ENCODE measurements around the gene HACE1. TPM values are rescaled to one million over a fixed set of nuclear protein-coding genes. Genes with fewer than 3 reads are reported as not detected.
"Not testable (repeated sequence)": the region's sequence is repeated elsewhere in the genome, so short reads cannot be mapped to it uniquely, and the experiment has no call there.

HACE1 gene
- total RNA-seq, 4 donors from 2014 or later: 10.8 to 17.7 (median 11.6) TPM

GRCh38 chr6:104862456-104862855 lies 2.7 kb upstream of the HACE1 start:
- WGBS, 2 donors: 80 to 83% methylated on average over 3 of the region's 3 CpGs
- intact Hi-C loops (cut with DNase I; ENCODE audit: low total_unique reads): no loop called here
- no peak for TF ChIP-seq CTCF (IDR thresholded peaks at IDR 0.05)
- no peak for TF ChIP-seq POLR2A (IDR thresholded peaks at IDR 0.05)
- H3K4me3 ChIP-seq (ENCODE audit: low read depth, poor library complexity, severe bottlenecking): no peak overlapping the region
- DNase-seq (ENCODE audit: low spot score in 2 of 2): no peak

GRCh38 chr6:104860221-104860620 lies 502 bp upstream of the HACE1 start:
- whole genome bisulfite sequencing, 2 donors: 55 to 69% methylated on average over 2 of the region's 2 CpGs
- no peak overlapping the region for H3K4me3 ChIP-seq (ENCODE audit: low read depth, poor library complexity, severe bottlenecking)
- DNase-seq (ENCODE audit: low spot score in 2 of 2): no peak
- no peak for TF ChIP-seq CTCF (IDR thresholded peaks at IDR 0.05)
- no peak for TF ChIP-seq POLR2A (IDR thresholded peaks at IDR 0.05)
- intact Hi-C loops (cut with DNase I; ENCODE audit: low total_unique reads): no loop called here

GRCh38 chr6:104858642-104859041 lies 1.1 kb downstream of the HACE1 start:
- WGBS, 2 donors: 10 to 20% methylated on average over 3 of the region's 3 CpGs
- no peak overlapping the region for H3K4me3 ChIP-seq (ENCODE audit: low read depth, poor library complexity, severe bottlenecking)
- DNase-seq (ENCODE audit: low spot score in 2 of 2): no peak
- intact Hi-C loops (cut with DNase I; ENCODE audit: low total_unique reads): no loop called here
- no peak for TF ChIP-seq CTCF (IDR thresholded peaks at IDR 0.05)
- TF ChIP-seq POLR2A (IDR thresholded peaks at IDR 0.05): no peak

- no peak for TF ChIP-seq POLR2A (IDR thresholded peaks at IDR 0.05)
- TF ChIP-seq CTCF (IDR thresholded peaks at IDR 0.05): no peak
- DNase-seq (ENCODE audit: low spot score in 2 of 2): no peak
- no peak overlapping the region for H3K4me3 ChIP-seq (ENCODE audit: low read depth, poor library complexity, severe bottlenecking)
- intact Hi-C loops (cut with DNase I; ENCODE audit: low total_unique reads): no loop called here
- WGBS, 2 donors: 53 to 59% methylated on average over 2 of the region's 2 CpGs
These were observed 4.2 kb downstream of the HACE1 start for GRCh38 chr6:104855507-104855906.

GRCh38 chr6:104847721-104848120 lies 12.0 kb downstream of the HACE1 start:
- WGBS, 2 donors: 84 to 88% methylated on average over 8 of the region's 8 CpGs
- H3K4me3 ChIP-seq (ENCODE audit: low read depth, poor library complexity, severe bottlenecking); intact Hi-C loops (cut with DNase I; ENCODE audit: low total_unique reads); DNase-seq (ENCODE audit: low spot score in 2 of 2): not testable (repeated sequence)

GRCh38 chr6:104843229-104843628 lies 16.5 kb downstream of the HACE1 start:
- DNase-seq (ENCODE audit: low spot score in 2 of 2): no peak
- intact Hi-C loops (cut with DNase I; ENCODE audit: low total_unique reads): no loop called here
- WGBS, 2 donors: 92 to 94% methylated on average over 2 of the region's 2 CpGs
- H3K4me3 ChIP-seq (ENCODE audit: low read depth, poor library complexity, severe bottlenecking): no peak overlapping the region
- TF ChIP-seq CTCF (IDR thresholded peaks at IDR 0.05) (no peak), POLR2A (IDR thresholded peaks at IDR 0.05) (no peak)
